Hepatocyte (in vitro differentiated cells): ENCODE measurements around the gene TBK1. TPM values are rescaled to one million over a fixed set of nuclear protein-coding genes. Genes with fewer than 3 reads are reported as not detected.
"Not testable (repeated sequence)": the region's sequence is repeated elsewhere in the genome, so short reads cannot be mapped to it uniquely, and the experiment has no call there.

Experiments
- DNase-seq: peaks from one replicate; pipeline ENCODE4 v3.0.0-alpha.2; 2016; ENCODE audit warnings: low spot score
- H2AFZ ChIP-seq: fragments of 200-600 bp; sonication (generic); 2 replicates; pipeline ENCODE4 v1.6.0; 2016; ENCODE audit warnings: antibody characterized with exemption, mild to moderate bottlenecking
- H3K27ac ChIP-seq: fragments of 200-600 bp; sonication (generic); 2 replicates; pipeline ENCODE4 v1.5.1; 2016; ENCODE audit warnings: mild to moderate bottlenecking
- H3K27me3 ChIP-seq: fragments of 200-600 bp; sonication (generic); 2 replicates; pipeline ENCODE4 v1.6.1; 2016
- H3K36me3 ChIP-seq: fragments of 200-600 bp; sonication (generic); replicated peaks from 2 replicates; pipeline ENCODE4 v1.5.1; 2016; ENCODE audit warnings: low read depth; ENCODE audit not compliant: insufficient read depth
- H3K4me1 ChIP-seq: fragments of 200-600 bp; sonication (generic); 2 replicates; pipeline ENCODE4 v1.5.1; 2016; ENCODE audit warnings: mild to moderate bottlenecking, moderate library complexity; ENCODE audit not compliant: insufficient read depth
- H3K4me2 ChIP-seq: fragments of 200-600 bp; sonication (generic); 2 replicates; pipeline ENCODE4 v1.6.0; 2016
- H3K4me3 ChIP-seq: fragments of 200-600 bp; sonication (generic); 2 replicates; pipeline ENCODE4 v1.5.1; 2016; ENCODE audit warnings: mild to moderate bottlenecking
- H3K79me2 ChIP-seq: fragments of 200-600 bp; sonication (generic); 2 replicates; pipeline ENCODE4 v1.6.0; 2017; ENCODE audit warnings: mild to moderate bottlenecking
- H3K9me2 ChIP-seq: fragments of 200-600 bp; sonication (generic); replicated peaks from 2 replicates; pipeline ENCODE4 v1.6.0; 2017; ENCODE audit warnings: mild to moderate bottlenecking; ENCODE audit not compliant: insufficient read depth
- H3K9me3 ChIP-seq: fragments of 200-600 bp; sonication (generic); 2 replicates; pipeline ENCODE4 v1.5.1; 2016; ENCODE audit warnings: low read depth, mild to moderate bottlenecking
- H4K20me1 ChIP-seq: fragments of 200-600 bp; sonication (generic); 2 replicates; pipeline ENCODE4 v1.6.0; 2016; ENCODE audit warnings: mild to moderate bottlenecking; ENCODE audit not compliant: insufficient read depth, poor library complexity, severe bottlenecking
- EZH2 ChIP-seq: fragments of 200-600 bp; sonication (generic); IDR thresholded peaks from 2 replicates; pipeline ENCODE4 v1.6.1; 2016; ENCODE audit warnings: antibody characterized with exemption, mild to moderate bottlenecking, borderline replicate concordance
- EZH2phosphoT487 ChIP-seq: fragments of 200-600 bp; sonication (generic); IDR thresholded peaks from one replicate; pipeline ENCODE4 v1.6.1; 2018; ENCODE audit warnings: antibody characterized with exemption, mild to moderate bottlenecking, low read depth, moderate library complexity; ENCODE audit not compliant: unreplicated experiment, severe bottlenecking
- WGBS: methylation state at CpG from one replicate; pipeline ENCODE4 v1.1.6; 2016; ENCODE audit warnings: low lambda C conversion rate; ENCODE audit errors: missing lambda C conversion rate; 5-methylcytosine and 5-hydroxymethylcytosine counted together
- polyA plus RNA-seq: library from polyadenylated mRNA; unstranded; fragments of >200 nt; fragmentation: Nextera tagmentation; extraction: Ambion mirVana; gene quantifications from 2 replicates; pipeline ENCODE4 v1.2.1, GENCODE V29; 2016
- total RNA-seq: library from RNA; depleted of rRNA; stranded (reverse); fragments of >200 nt; gene quantifications from 2 replicates; pipeline ENCODE4 v1.2.3, GENCODE V29; 2014
- TF ChIP-seq, protein P1 (sequence below): fragments of 200-600 bp; sonication (generic); IDR thresholded peaks from 2 replicates; pipeline ENCODE4 v1.5.1; 2016; ENCODE audit warnings: antibody characterized with exemption, mild to moderate bottlenecking; ENCODE audit not compliant: poor library complexity

TBK1 gene
- total and polyA plus RNA-seq, 2 experiments from 2014 or later = 22.2 to 24.0 TPM

DNA sequence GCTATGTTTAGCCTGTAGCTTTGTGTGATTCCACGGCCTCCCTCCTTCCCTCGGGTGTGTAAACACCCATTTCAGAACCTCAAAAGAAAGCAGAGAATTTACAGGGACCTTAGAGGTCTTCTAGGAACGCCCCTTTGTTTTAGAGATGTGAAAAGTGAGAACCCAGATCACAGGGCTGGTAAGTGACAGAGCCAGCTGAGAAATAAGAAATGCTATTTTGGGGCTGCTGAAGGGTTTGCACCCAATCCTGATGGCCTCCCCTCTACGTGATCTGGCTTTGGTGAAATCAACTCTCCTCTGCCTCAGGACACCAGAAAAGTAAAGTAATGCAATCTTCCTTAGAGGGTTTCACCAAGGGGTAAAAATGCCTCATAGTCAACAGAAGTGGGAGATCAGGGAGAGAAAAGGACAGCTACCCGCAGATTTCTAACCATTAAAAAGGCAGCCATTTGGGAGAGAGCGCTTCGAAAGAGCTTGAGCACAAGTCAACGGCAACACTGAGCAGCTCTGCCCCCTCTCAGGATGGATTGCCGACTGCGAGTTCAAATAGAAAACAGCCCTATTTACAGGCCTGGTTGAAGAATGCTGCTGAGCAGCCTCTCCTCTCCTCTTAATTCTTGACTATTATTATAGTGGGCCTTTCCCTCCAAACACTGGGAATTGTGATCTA, 79.9 kb downstream of the TBK1 start:
- H3K9me2 ChIP-seq = no peaks in the 10 kb centered on the region
- H3K79me2 ChIP-seq = no peaks in the 10 kb centered on the region
- no peaks in the 10 kb centered on the region for H3K27me3 ChIP-seq
- 59% methylated on average over 10 of the region's 10 CpGs for WGBS
- TF ChIP-seq EZH2phosphoT487 = no peak
- no peak for TF ChIP-seq EZH2
- H3K4me1 ChIP-seq = no peaks in the 10 kb centered on the region
- no peak overlapping the region for H3K4me3 ChIP-seq
- no peak for DNase-seq
- no peaks in the 10 kb centered on the region for H3K9me3 ChIP-seq
- no peaks in the 10 kb centered on the region for H4K20me1 ChIP-seq
- no peak overlapping the region for H2AFZ ChIP-seq
- no peak overlapping the region for H3K4me2 ChIP-seq
- H3K27ac ChIP-seq = no peak overlapping the region
- H3K36me3 ChIP-seq = no peaks in the 10 kb centered on the region

DNA sequence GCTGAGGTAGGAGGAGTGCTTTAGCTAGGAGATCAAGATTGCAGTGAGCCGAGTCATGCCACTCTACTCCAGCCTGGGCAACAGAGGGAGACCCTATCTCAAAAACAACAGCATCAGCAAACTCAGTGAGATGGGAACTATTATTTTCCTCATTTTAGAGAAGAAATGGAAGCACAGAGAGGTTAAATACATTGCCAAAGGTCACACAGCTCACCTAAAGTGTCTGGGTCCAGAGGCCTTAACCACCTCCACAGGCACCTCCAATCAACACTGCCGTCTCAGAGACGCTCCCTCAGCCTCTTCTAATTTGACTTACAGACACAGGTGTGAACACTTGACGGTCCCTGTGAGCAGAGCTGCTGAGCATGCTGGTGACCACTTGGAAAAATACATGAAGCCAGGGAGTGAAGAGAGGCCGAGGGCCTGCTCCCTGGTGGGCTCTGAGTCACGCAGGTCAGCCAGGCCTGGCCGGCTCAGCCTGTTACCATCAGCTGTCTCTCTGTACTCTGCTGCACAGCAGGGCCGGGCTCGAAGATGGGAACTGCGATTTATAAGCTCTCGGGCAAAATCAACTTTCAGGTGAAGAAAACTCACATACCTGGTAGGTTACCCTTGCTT, 80.9 kb downstream of the TBK1 start:
- DNase-seq = no peak
- WGBS = 91% methylated on average over 11 of the region's 11 CpGs

DNA sequence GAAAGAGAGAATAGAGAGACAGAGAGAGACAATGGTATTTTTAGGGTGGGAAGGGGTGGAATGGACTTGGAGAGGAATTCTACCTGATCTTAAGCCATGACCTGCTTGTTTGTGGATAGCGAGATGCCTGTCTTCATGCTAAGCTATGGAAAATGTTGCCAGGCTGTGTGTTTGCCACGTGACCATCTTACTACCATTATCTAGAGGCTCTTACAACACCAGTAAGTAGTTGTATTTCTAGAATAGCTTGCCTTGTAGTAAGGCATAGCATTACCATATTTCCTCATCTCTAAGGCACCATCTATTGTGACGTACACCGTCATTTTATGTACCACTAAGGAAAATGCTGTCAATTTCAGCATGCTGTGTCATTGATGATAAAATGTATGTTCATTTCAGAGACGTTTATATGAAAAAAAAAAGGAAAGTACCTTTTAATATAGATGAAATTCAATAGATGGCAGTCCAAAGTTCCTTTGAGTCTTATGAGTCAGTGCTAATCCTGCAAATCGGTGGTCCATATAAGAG, 82.8 kb downstream of the TBK1 start:
- DNase-seq = no peak
- WGBS = 89% methylated on average over 6 of the region's 6 CpGs
- no peaks in the 10 kb centered on the region for H3K9me3 ChIP-seq
- H4K20me1 ChIP-seq = no peaks in the 10 kb centered on the region
- H2AFZ ChIP-seq = no peak overlapping the region
- no peaks in the 10 kb centered on the region for H3K79me2 ChIP-seq
- no peaks in the 10 kb centered on the region for H3K4me1 ChIP-seq
- no peaks in the 10 kb centered on the region for H3K9me2 ChIP-seq
- H3K27ac ChIP-seq = no peak overlapping the region
- no peak overlapping the region for H3K4me3 ChIP-seq
- H3K4me2 ChIP-seq = no peak overlapping the region
- H3K27me3 ChIP-seq = no peaks in the 10 kb centered on the region
- TF ChIP-seq, protein P1, sequence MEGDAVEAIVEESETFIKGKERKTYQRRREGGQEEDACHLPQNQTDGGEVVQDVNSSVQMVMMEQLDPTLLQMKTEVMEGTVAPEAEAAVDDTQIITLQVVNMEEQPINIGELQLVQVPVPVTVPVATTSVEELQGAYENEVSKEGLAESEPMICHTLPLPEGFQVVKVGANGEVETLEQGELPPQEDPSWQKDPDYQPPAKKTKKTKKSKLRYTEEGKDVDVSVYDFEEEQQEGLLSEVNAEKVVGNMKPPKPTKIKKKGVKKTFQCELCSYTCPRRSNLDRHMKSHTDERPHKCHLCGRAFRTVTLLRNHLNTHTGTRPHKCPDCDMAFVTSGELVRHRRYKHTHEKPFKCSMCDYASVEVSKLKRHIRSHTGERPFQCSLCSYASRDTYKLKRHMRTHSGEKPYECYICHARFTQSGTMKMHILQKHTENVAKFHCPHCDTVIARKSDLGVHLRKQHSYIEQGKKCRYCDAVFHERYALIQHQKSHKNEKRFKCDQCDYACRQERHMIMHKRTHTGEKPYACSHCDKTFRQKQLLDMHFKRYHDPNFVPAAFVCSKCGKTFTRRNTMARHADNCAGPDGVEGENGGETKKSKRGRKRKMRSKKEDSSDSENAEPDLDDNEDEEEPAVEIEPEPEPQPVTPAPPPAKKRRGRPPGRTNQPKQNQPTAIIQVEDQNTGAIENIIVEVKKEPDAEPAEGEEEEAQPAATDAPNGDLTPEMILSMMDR = no peak
- no peak for TF ChIP-seq EZH2phosphoT487
- TF ChIP-seq EZH2 = no peak
- no peaks in the 10 kb centered on the region for H3K36me3 ChIP-seq

More for the DNA sequence above, 80.9 kb downstream of the TBK1 start:
- no peak overlapping the region for H3K4me2 ChIP-seq
- no peaks in the 10 kb centered on the region for H3K9me3 ChIP-seq
- H3K79me2 ChIP-seq = no peaks in the 10 kb centered on the region
- H3K27ac ChIP-seq = no peak overlapping the region
- TF ChIP-seq EZH2 (no peak), EZH2phosphoT487 (no peak)
- TF ChIP-seq, protein P1 = no peak
- H2AFZ ChIP-seq = no peak overlapping the region
- H3K9me2 ChIP-seq = no peaks in the 10 kb centered on the region
- no peaks in the 10 kb centered on the region for H3K27me3 ChIP-seq
- no peaks in the 10 kb centered on the region for H4K20me1 ChIP-seq
- H3K4me3 ChIP-seq = no peak overlapping the region
- H3K4me1 ChIP-seq = no peaks in the 10 kb centered on the region
- no peaks in the 10 kb centered on the region for H3K36me3 ChIP-seq

DNA sequence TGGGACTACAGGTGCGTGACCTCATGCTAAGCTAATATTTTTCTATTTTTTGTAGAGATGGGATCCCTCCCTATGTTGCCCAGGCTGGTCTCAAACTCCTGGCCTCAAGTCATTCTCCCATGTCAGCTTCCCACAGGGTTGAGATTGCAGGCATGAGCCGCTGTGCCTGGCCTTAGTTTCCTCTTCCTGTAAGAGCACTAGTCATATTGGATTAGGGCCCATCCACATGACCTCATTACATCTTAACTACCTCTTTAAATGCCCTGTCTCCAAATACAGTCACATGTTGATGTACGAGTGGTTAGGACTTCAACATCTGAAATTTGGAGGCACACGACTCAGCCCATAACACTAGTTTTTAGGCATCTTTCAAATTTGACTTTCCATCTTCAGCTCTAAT, 86.2 kb downstream of the TBK1 start:
- H3K79me2 ChIP-seq = no peaks in the 10 kb centered on the region
- H3K27ac ChIP-seq = no peak overlapping the region
- DNase-seq = no peak
- H3K4me1 ChIP-seq = no peaks in the 10 kb centered on the region
- H3K9me3 ChIP-seq = no peaks in the 10 kb centered on the region
- TF ChIP-seq, protein P1 = no peak
- TF ChIP-seq EZH2 (no peak), EZH2phosphoT487 (no peak)
- H3K36me3 ChIP-seq = no peaks in the 10 kb centered on the region
- H3K4me3 ChIP-seq = no peak overlapping the region
- no peak overlapping the region for H2AFZ ChIP-seq
- H3K9me2 ChIP-seq = no peaks in the 10 kb centered on the region
- H3K27me3 ChIP-seq = no peaks in the 10 kb centered on the region
- H4K20me1 ChIP-seq = no peaks in the 10 kb centered on the region
- WGBS = 66% methylated on average over 4 of the region's 4 CpGs
- no peak overlapping the region for H3K4me2 ChIP-seq

DNA sequence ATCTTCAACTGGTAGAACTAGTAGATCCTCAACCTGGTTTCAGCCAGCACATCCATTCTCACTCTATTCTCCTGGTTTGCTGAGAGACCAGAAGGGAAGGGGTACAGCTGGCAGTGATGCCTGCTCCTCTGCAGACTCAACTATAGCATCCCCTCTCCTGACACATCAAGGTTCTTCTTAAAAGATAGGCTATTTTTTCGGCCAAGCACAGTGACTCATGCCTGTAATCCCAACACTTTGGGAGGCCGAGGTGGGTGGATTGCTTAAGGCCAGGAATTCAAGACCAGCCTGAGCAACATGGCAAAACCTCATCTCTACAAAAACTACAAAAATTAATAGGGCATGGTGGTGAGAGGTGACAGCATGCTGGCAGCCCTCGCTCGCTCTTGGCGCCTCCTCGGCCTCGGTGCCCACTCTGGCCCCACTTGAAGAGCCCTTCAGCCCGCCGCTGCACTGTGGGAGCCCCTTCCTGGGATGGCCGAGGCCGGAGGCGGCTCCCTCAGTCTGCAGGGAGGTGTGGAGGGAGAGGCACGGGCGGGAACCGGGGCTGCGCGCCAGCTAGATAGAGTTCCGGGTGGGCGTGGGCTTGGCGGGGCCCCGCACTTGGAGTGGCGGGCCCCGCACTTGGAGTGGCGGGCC, 90.6 kb downstream of the TBK1 start:
- 91% methylated on average over 19 of the region's 24 CpGs for WGBS
- not testable (repeated sequence) for H3K27ac ChIP-seq, H3K4me2 ChIP-seq, H3K4me1 ChIP-seq, H3K27me3 ChIP-seq, H3K4me3 ChIP-seq, H3K9me2 ChIP-seq, H3K36me3 ChIP-seq, DNase-seq, H4K20me1 ChIP-seq, H2AFZ ChIP-seq, H3K79me2 ChIP-seq, H3K9me3 ChIP-seq
